Forelimb muscle (tissue), 1 donor: Measurements from ENCODE around the gene COX6A2. TPM values are rescaled to one million over a fixed set of nuclear protein-coding genes. Genes with fewer than 3 reads are reported as not detected.

Experiments
- DNase-seq: peaks from one replicate; pipeline ENCODE4 v3.0.0-alpha.2; 2013; ENCODE audit warnings: low read depth
- polyA plus RNA-seq: library from polyadenylated mRNA; unstranded; fragments of 120-200 nt; gene quantifications from one replicate; pipeline ENCODE4 v1.2.1, GENCODE V29; 2013; ENCODE audit not compliant: insufficient read length

The COX6A2 gene
- polyA plus RNA-seq, 1 donor: 334 TPM

GRCh38 chr16:31410082-31410481 lies 18.1 kb downstream of the COX6A2 start:
- DNase-seq: no peak

- DNase-seq: no peak
Observed at GRCh38 chr16:31409433-31409832, 18.7 kb downstream of the COX6A2 start.

GRCh38 chr16:31407406-31407805 lies 20.8 kb downstream of the COX6A2 start:
- no peak for DNase-seq

- DNase-seq: no peak
Observed at GRCh38 chr16:31404353-31405064, 23.7 kb downstream of the COX6A2 start.

GRCh38 chr16:31403590-31404352 lies 24.4 kb downstream of the COX6A2 start:
- DNase-seq: no peak

GRCh38 chr16:31402687-31403086 lies 25.5 kb downstream of the COX6A2 start:
- no peak for DNase-seq

GRCh38 chr16:31401436-31401835 lies 26.7 kb downstream of the COX6A2 start:
- DNase-seq: no peak

GRCh38 chr16:31400191-31400590 lies 28.0 kb downstream of the COX6A2 start:
- DNase-seq: no peak

GRCh38 chr16:31397701-31398100 lies 30.5 kb downstream of the COX6A2 start:
- no peak for DNase-seq

GRCh38 chr16:31397096-31397660 lies 31.0 kb downstream of the COX6A2 start:
- no peak for DNase-seq

- DNase-seq: peak; percentile 4
Observed at GRCh38 chr16:31395647-31396046, 32.5 kb downstream of the COX6A2 start.

GRCh38 chr16:31393056-31393455 lies 35.1 kb downstream of the COX6A2 start, which contains the start of gene ITGAD:
Gene ITGAD, plus strand, starts transcription at chr16:31393335. Its CDS starts 26 bp downstream, at chr16:31393361.
- no peak for DNase-seq

GRCh38 chr16:31390504-31391041 lies 37.6 kb downstream of the COX6A2 start:
- DNase-seq: no peak

- no peak for DNase-seq
Observed at GRCh38 chr16:31388535-31388934, 39.6 kb downstream of the COX6A2 start.

- DNase-seq: no peak
Observed at GRCh38 chr16:31386157-31386984, 41.8 kb downstream of the COX6A2 start.

GRCh38 chr16:31385680-31386079 lies 42.5 kb downstream of the COX6A2 start:
- DNase-seq: no peak

- DNase-seq: no peak
Observed at GRCh38 chr16:31382485-31383161, 45.5 kb downstream of the COX6A2 start.

GRCh38 chr16:31380201-31380600 lies 48.0 kb downstream of the COX6A2 start:
- no peak for DNase-seq
